ENCODE data around the gene PRMT5.
A peak's percentile ranks its signal among the peaks of the same experiment; 100 is the strongest.

DNA sequence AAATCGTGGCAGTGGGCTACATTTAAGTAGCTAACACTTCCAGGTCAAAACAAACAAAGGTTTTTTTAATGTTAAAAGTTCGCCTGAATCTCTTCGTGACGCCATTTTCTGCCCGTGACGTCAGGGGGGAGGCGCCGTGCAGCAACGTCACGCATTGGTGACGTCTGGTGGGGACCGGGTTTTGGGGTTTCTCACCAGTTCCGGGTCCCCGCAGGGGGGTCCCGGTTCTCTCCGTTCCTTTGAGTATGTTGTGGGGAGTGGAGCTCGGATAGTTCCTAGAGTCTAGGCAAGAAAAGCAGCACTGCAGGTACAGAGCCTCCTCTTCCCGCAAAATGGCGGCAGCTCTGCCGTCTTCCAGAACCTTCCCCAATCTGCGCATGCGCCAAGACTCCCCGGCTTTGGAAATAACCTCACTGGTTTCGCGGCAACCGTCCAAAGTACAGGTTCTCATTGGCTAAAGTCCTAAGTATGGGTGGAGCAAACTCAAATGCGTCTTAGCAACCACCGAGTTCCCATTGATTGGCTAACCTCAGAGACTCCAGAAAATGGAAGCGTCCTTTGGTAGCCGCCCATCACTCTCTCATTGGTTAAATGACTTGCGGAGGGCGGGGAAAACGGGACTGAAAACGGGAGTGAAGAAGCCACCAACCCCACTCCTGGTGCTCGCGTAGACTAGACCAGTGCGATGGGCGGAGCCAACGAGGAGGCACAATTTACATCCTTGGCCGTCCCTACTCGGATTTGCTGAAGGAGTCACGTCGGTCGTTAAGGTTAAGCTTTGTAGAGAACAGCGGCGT lies 10.2 kb downstream of the PRMT5 start, which contains the start of gene RBM23:
- TF ChIP-seq, protein P1, sequence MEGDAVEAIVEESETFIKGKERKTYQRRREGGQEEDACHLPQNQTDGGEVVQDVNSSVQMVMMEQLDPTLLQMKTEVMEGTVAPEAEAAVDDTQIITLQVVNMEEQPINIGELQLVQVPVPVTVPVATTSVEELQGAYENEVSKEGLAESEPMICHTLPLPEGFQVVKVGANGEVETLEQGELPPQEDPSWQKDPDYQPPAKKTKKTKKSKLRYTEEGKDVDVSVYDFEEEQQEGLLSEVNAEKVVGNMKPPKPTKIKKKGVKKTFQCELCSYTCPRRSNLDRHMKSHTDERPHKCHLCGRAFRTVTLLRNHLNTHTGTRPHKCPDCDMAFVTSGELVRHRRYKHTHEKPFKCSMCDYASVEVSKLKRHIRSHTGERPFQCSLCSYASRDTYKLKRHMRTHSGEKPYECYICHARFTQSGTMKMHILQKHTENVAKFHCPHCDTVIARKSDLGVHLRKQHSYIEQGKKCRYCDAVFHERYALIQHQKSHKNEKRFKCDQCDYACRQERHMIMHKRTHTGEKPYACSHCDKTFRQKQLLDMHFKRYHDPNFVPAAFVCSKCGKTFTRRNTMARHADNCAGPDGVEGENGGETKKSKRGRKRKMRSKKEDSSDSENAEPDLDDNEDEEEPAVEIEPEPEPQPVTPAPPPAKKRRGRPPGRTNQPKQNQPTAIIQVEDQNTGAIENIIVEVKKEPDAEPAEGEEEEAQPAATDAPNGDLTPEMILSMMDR (IDR thresholded peaks at IDR 0.05): no peak
- peak; percentile 6 to 72 for TF ChIP-seq POLR2A (IDR thresholded peaks at IDR 0.05)
